Measurements from ENCODE around the gene LGR5. TPM values are rescaled to one million over a fixed set of nuclear protein-coding genes. Genes with fewer than 3 reads are reported as not detected.

LGR5 gene
- total and polyA plus RNA-seq, 2 of the 4 experiments (the other 2 are of a cell fraction), result not detected

- no peak overlapping the region for H2BK15ac ChIP-seq (ENCODE audit: low read depth, low read length)
- H3K9me3 ChIP-seq (ENCODE audit: control insufficient read depth, insufficient read depth, low read length), result no peaks in the 10 kb centered on the region
- ChIA-PET POLR2A (ENCODE audit: unreplicated experiment) (no interaction called here), CTCF (no interaction called here)
- BruUV-seq (replicated peaks), result no TSS peak
- H2BK20ac ChIP-seq (ENCODE audit: low read depth, low read length), result no peak overlapping the region
- H3K18ac ChIP-seq (ENCODE audit: low read depth, low read length), result no peak overlapping the region
- TF ChIP-seq USF2 (IDR thresholded peaks at IDR 0.05; ENCODE audit: low read depth, low read length), result no peak
- TF ChIP-seq RAD21 (IDR thresholded peaks at IDR 0.05; ENCODE audit: low read length), result no peak
- TF ChIP-seq CTCF (conservative IDR thresholded peaks at IDR 0.05; ENCODE audit: low read depth, low read length), result no peak
- TF ChIP-seq ELK1 (IDR thresholded peaks at IDR 0.05; ENCODE audit: borderline replicate concordance, low read depth, low read length), result no peak
- no peak for TF ChIP-seq POLR2A (IDR thresholded peaks at IDR 0.05; ENCODE audit: low read depth, low read length)
- no peak for TF ChIP-seq BHLHE40 (IDR thresholded peaks at IDR 0.05; ENCODE audit: low read depth, low read length)
- TF ChIP-seq SMC3 (IDR thresholded peaks at IDR 0.05; ENCODE audit: low read depth, low read length), result no peak
- TF ChIP-seq CHD1 (IDR thresholded peaks at IDR 0.05; ENCODE audit: low read depth, low read length), result no peak
- no peak for TF ChIP-seq FOS (IDR thresholded peaks at IDR 0.05; ENCODE audit: low read depth, low read length)
- TF ChIP-seq CEBPB (IDR thresholded peaks at IDR 0.05; ENCODE audit: low read depth, low read length), result no peak
- no peak for TF ChIP-seq MAZ (IDR thresholded peaks at IDR 0.05; ENCODE audit: borderline replicate concordance, low read depth, low read length)
- TF ChIP-seq RFX5 (IDR thresholded peaks at IDR 0.05; ENCODE audit: low read depth, low read length), result no peak
- TF ChIP-seq MAFK (IDR thresholded peaks at IDR 0.05; ENCODE audit: low read depth, low read length), result no peak
- TF ChIP-seq MXI1 (IDR thresholded peaks at IDR 0.05; ENCODE audit: borderline replicate concordance, low read depth, low read length), result no peak
- TF ChIP-seq NFE2L2 (IDR thresholded peaks at IDR 0.05; ENCODE audit: low read depth, low read length), result no peak
- no peak for TF ChIP-seq RCOR1 (IDR thresholded peaks at IDR 0.05; ENCODE audit: insufficient replicate concordance, low read length)
- H3K36me3 ChIP-seq (ENCODE audit: control insufficient read depth, insufficient read depth, low read length), result peaks cover 44% of the 10 kb centered on the region
- ATAC-seq (ENCODE audit: low read depth), result peak; percentile 76
- H3K79me1 ChIP-seq (ENCODE audit: low read depth in 1 of 2, low read length in 2 of 2), result peaks cover 7 to 18% of the 10 kb centered on the region in 2 experiments
- H2BK5ac ChIP-seq (ENCODE audit: low read depth, low read length, poor library complexity, severe bottlenecking), result no peak overlapping the region
- no peaks in the 10 kb centered on the region for H3K9me1 ChIP-seq (ENCODE audit: insufficient read depth, low read length)
- H2AFZ ChIP-seq (replicated peaks; ENCODE audit: low read length, poor library complexity), result no peak overlapping the region
- intact Hi-C loops (cut with micrococcal nuclease) (loop anchor here (1.0 kb wide), 1 partner anchor 11 kb away; no protein-coding TSS in a partner anchor), in situ Hi-C loops (cut with MboI; ENCODE audit: low sequenced_read_pairs) (no loop called here), dilution Hi-C loops (cut with HindIII; ENCODE audit: low sequenced_read_pairs, unreplicated experiment) (no loop called here)
- H2AK5ac ChIP-seq (ENCODE audit: low read depth, low read length), result no peak overlapping the region
- H3K56ac ChIP-seq (ENCODE audit: extremely low read depth, insufficient read depth, low read length), result no peak overlapping the region
- H2AK9ac ChIP-seq (replicated peaks; ENCODE audit: low read depth, low read length, poor library complexity), result no peak overlapping the region
- no peak overlapping the region for H3K14ac ChIP-seq (replicated peaks; ENCODE audit: low read depth, low read length)
- no CpG with 5 or more reads among the region's 3 CpGs for WGBS, 2 experiments (ENCODE audit: extremely low coverage in 2 of 2, insufficient read length in 1 of 2)
- H3K4me2 ChIP-seq (ENCODE audit: low read depth, low read length), result no peak overlapping the region
- H4K8ac ChIP-seq (ENCODE audit: low read depth in 2 of 2, low read length in 2 of 2), result no peak overlapping the region
- H3K9ac ChIP-seq (ENCODE audit: low read depth, low read length), result no peak overlapping the region
- no peak overlapping the region for H3K23ac ChIP-seq (ENCODE audit: low read depth, low read length)
- no peak overlapping the region for H4K91ac ChIP-seq (ENCODE audit: insufficient read depth, low read depth, low read length)
- no peak overlapping the region for H2BK120ac ChIP-seq (ENCODE audit: low read depth, low read length)
- H3K27ac ChIP-seq (ENCODE audit: insufficient read depth, low read length), result no peak overlapping the region
- H3K27me3 ChIP-seq (ENCODE audit: control insufficient read depth, insufficient read depth, low read length), result no peaks in the 10 kb centered on the region
- peak; percentile 65 for DNase-seq
- H3K4me3 ChIP-seq (ENCODE audit: insufficient read depth, low read depth, low read length), result no peak overlapping the region
- H3K4me1 ChIP-seq (ENCODE audit: control insufficient read depth, insufficient read depth, low read length), result peaks cover 2% of the 10 kb centered on the region; the same call in 1 of the 2 replicates
- H4K5ac ChIP-seq (ENCODE audit: low read depth, low read length), result no peak overlapping the region
- H4K20me1 ChIP-seq (ENCODE audit: insufficient read depth, low read length), result peaks cover 8% of the 10 kb centered on the region; the same call in 1 of the 2 replicates
- no peak overlapping the region for H3K4ac ChIP-seq (ENCODE audit: low read depth, low read length)
Observed at GRCh38 chr12:71626768-71627167, 187.2 kb downstream of the LGR5 start.

Data from IMR-90 (cell line).